MV-4-11 (cell line): ENCODE data around the gene RPGRIP1L.

Experiments
- DNase-seq: peaks from one replicate; lab custom pipeline; 2025; lab: John Stamatoyannopoulos, UW

Gene RPGRIP1L

DNA sequence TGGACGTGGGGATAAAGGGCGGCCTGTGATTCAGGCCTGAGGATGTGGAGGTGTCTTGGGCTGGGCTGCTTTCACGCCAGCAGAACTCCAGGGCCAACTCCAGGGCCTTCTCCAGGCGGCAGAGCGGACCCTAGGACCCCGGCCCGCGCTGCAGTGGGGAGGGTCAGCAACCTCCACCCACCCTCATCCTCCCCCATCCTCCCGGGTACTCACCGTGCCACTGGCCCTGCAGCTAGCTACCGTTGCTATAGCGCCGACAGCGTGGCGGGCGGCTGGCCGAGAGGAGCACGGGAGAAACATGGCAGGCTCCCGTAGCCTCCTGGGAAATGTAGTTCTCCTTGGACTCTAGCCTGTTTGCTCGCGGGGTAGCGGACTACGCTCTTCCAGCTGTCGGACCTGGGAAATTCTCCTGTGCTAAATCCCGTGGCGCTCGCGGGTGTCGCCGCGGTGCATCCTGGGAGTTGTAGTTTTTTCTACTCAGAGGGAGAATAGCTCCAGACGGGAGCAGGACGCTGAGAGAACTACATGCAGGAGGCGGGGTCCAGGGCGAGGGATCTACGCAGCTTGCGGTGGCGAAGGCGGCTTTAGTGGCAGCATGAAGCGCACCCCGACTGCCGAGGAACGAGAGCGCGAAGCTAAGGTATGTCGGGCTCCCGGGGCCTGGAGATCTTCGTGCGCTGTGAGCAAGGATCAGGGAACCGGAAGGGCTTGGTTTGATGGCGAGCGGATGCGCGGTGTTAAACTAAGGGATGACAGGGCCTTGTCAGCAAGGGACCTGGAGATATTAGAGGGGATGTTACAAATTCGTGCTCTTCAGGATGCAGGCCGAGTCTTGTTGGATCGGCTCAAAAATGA, at the start of gene RPGRIP1L, which contains the start of gene FTO:
RPGRIP1L (minus strand) TSS at position 270 of the 855 bp plus-strand sequence. CDS start 3,136 bp downstream, outside the sequence.
FTO (plus strand) TSS at position 567 of the 855 bp plus-strand sequence.
- DNase-seq: peak; percentile 99

DNA sequence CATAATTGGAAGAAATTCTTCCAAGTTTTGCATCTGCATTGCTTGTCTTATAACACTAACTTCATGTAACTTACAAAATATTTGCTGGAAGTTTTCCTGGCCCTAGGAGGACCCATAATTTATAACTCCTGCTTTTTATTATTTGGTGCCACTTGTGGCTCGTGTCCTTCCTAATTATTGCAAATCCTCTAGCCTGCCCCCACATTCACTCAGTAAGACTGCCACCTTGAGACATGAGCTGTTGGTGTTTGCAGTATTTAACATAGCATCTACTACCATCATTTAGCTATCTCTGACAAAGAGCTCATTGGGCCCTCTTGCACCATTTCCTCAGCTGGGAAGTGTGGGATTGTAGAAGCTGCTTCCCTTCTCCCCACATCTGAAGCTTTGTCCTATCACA, 49.8 kb upstream of the RPGRIP1L start:
- DNase-seq: no peak

DNA sequence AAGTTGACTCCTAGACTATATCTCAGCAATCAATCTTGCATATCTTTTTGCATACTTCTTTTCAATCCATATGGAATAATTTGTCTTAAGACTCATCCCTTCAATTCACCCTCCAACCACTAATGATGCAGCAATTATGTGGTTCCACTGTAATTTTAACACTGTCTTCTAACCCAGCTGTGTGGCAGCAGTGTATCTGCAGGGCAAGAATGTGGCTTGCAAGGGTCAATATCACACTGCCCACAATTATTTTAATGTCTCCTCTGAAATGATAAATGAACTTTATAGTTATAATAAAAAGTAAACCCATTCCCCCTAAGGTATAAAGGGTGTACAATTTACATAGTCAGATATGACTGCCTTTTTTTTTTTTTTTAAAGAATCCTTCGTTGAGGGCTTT, 48.9 kb upstream of the RPGRIP1L start:
- no peak for DNase-seq

DNA sequence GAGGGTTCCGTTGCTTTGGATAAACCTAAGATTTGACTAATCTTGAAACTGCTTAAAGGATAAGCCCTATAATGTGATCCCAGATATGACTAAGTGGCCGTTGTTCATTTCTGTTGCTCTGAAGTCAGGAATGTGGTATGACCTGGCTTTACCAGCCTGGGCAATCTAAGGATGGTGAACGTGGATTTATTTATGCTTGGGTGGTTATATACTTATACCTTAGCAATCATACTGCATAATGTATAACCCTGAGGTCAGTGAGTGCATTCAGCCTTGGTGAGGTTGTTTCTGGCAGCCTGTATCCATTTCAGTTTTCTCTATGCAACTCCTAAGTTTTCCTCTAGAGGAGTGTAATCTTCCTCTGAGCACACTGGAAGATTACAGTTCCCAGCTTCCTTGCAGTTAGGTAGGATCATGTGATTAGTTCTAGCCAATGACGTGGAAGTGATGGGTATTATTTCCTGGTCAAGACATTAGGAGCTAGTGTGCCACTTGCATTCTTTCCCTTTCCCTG, 42.2 kb upstream of the RPGRIP1L start:
- no peak for DNase-seq

DNA sequence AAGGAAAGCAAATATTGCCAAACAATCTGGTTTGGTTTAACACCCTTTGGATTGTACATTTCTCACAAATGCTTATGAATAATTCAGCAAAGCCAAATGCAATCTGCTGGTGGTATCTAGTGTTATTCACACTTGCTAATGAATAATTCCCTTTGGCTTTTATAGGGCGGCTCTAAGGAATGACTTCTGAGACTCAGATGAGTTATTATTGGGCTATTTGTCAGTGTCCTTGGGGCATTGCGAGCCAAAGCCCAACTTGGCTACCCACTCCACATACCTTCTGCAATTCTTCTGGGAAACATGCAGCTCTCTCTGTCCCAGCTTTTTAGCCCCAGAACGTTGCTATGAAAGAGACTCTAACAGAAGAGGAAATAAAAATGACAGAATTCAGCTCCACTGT, 41.4 kb upstream of the RPGRIP1L start:
- no peak for DNase-seq

DNA sequence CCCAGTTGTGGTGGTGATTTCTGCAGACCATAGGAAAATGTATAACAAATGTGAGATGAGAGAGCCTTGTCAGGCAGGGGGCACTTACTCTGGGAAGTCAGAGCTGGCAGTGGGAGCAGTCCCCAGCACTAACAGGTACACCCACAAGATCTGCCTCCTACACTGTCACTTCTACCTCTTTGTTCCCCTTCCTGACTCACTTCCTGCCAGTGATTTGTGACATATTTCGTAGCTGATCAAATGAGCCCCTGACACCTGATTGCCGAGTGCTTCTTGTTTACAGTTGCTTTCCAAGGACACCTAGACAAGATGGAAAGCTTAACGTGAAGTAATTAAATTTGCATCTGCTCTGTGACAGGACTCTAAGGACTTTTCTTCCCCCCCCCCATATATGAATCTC, 40.8 kb upstream of the RPGRIP1L start:
- no peak for DNase-seq

DNA sequence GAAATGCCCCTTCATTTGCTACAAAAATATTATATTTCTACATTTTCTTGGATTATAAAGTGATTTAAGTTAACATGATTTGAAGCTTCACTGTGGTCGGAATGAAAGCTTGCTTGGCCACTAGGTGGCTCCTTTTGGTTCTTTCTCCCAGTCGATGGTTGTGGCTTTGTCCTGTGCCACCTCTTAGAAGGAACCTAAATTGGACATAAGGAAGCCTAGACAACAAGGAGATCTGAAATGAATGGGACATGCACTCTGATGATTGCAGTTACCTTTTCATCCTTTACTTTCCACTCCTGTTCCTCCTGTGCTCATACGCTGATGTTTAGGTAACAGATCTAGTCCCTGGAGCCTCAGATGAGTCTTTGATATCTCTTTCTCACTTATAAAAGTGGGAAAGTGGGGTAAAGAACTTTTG, 39.5 kb upstream of the RPGRIP1L start:
- peak; percentile 22 for DNase-seq

DNA sequence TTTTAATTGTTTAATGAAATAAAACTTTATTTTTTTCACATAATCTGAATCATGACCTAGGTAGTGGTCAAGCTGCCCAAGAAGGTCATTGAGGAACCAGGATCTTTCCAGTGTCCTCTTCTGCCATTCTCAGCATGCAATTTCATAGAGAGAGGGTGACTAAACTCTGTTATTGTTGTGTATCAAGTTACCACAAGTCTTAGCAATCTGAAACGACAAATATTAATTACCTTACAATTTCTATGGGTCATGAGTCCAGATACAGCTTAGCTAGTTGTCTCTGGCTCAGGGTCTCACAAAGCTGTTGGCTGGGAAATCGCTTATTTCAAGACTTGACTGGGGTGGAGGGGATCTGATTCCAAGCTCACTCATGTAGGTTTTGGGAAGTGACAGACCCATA, 37.9 kb upstream of the RPGRIP1L start:
- no peak for DNase-seq

DNA sequence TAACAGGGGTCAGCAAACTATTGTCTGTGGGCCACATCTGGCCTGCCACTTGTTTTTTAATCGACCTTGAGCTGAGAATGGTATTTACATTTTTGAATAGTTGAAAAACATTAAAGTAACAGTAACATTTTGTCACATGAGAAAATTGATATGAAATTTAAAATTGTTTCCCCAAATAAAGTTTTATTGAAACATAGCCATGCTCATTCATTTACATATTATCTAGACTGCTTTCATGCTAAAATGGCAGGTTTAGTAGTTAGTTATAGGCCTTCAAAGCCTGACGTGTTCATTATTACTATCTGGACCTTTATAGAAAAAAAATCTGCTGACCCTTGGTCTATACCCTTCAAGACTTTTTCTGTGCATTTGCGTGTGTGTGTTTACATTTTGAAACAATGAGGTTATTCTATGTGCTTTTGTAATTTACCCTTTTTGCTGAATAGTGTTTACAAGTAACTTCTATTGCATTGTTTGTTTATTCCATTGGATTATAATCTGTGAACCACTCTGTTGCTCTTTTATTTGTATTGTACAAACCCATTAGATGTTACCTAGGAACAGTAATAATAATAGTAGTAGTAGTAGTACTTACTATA, 37.4 kb upstream of the RPGRIP1L start:
- no peak for DNase-seq

DNA sequence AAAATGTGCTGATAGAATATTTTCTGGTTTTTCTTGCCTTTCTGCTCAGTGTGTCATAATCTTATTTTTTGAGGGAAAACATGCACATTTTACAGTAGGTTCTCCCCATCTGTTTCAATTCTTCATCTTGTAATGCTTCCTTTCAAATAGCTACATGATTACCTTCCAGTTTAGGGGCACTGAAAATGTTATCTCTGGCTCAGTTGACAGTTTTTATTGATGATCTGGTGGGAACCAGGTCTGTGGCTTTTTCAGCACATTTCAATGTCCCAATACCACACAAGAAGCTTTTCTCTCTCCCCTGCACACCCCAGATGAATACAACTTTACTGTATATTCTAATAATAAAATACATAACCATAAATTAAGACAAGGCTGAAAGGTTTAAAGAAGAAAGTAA, 36.8 kb upstream of the RPGRIP1L start:
- DNase-seq: no peak

DNA sequence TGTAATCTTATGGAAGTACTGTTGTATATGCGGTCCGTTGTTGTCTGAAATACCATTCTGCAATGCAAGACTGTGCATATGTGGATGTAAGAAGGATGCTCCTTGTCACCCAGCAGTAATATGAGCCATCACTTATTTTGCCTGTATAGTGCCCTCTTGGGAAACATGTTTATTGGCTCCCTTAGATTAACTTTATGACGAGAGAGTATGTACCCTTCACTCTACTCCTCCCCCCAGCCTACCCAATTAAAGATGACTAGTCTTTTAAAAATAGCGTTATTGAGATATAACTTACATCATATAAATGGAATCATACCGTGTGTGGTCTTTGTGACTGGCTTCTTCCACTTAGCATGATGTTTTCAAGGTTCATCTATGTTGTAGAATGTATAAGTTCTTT, 33.9 kb upstream of the RPGRIP1L start:
- no peak for DNase-seq

DNA sequence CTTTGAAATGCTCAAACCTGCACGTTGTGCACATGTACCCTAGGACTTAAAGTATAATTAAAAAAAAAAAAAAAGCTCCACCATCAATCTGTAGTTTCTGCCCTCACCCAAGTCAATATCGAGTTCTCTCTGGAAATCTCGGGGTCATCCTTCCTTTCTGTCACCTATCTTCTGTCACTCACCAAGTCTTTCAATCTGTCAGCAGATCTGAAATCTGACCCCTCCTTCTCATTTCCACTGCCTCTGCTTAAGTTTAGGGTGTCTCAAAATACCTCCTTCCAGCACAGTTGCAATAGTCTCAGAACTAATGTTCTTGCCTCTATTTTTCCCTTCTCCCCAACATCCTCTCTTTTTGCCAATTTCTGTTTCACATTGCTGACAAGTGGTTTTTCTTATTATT, 32.6 kb upstream of the RPGRIP1L start:
- DNase-seq: no peak

DNA sequence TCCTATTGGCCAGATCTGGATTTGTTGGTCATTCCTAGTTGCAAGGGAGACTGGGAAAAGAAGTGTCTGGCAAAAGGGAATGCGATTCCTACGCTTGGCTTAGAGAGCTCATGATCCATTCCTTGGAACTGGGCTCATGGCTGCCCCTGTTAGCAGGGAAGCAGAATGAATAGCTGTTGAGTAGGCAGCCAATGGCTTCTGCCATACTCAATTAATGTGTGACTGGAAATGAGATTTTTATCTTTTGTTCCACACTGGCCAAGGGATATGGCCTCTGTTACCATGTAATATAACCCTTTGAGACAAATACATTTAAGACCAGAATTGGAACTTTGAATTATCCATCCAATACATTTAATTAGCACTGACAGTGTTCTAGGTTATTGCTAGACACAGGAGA, 31.2 kb upstream of the RPGRIP1L start:
- DNase-seq: no peak

DNA sequence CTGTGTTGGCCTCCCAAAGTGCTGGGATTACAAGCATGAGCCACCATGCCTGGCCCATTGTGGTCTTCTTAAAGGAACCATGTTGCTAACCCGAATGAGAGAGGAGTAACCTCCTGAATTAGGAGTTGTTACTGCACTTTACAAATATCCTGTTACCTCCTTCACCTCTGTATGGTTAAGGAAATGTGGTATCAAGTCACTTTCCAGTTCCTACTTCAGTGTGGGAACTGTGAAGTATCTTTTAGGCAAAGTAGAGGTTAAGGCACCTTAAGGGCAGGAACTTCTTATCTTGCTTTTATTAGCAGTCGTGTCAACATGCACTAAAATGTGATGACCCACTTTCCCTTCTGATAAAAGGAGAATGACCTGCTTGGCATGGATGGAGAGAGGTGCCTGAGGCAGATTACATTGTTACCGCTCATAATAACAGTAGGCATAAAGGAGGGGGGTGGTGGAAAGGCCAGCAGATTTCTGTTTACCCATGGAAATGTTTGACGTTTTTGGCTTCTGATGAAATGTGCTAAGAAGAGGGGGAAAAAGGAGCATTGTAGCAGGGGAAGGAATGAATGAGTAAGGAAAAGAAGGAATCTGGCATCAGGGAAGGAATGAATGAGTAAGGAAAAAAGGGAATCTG, 28.8 kb upstream of the RPGRIP1L start:
- no peak for DNase-seq

DNA sequence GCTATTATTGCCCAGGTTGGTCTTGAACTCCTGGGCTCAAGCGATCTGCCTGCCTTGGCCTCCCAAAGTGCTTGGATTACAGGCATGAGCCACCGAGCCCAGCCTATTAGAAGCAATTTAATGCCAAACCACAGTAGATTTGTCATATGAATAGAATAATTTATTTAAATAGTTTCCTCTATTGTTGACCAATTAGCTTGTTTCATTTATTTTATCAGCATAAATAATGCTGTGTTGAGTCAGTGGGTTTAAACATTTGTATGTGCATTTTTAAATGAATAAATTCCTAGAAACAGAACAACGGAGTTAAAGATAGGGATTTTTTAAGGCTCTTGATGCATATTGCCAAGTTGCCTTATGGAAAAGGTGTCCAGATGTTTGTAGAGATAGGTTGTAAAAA, 27.0 kb upstream of the RPGRIP1L start:
- DNase-seq: no peak

DNA sequence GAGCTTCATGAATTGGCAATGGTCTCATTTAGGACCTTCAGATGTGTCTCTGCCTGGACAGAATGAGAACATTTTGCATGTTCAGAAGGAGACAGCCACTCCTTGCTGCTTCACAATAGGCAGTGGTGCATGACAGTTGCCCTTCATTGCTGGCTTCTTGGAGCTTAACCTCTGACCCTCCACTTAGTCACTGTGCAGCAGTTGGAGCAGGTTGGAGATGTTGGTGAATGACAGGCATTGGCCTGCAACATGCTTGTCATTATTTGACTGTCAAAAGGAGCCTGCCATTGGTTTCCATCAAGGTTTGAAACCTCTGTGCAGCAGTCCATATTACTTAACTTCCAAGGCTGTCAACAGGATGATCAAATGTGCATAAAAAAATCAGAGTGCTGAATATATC, 23.0 kb upstream of the RPGRIP1L start:
- DNase-seq: no peak

DNA sequence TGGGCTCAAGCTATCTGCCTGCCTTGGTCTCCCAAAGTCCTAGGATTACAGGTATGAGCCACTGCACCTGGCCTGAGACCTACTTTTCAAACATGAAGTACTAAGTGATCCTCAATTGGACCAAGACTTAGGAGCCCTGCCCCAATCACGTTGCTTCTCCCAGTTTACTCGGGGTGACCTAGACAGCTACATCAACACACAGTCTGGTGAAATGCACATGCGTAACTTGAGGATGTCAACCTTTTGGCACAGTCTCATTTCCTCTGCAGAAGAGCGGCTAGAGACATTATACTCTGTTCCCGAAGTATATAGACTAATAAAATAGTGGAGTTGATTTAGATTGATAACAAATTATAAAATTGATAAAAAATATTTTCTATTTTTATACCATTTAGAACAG, 17.4 kb upstream of the RPGRIP1L start:
- DNase-seq: no peak

DNA sequence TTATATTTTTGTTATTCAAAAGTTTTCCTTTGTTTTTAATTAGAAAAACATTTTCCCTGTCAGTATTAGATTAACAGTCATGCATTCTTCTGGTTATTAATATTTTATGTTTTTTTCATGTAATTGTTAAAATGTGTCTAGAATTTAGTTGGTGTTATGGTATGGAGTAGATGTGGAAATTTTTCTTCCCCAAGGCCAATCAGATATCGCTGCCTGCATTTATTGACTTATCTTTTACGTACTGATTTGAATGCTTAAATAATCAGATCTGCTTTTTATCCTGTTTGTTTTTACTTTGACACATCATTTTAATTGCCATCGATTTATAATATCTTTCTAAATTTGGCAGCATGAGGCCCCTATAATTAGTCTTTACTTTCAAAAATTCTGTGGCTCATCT, 13.9 kb upstream of the RPGRIP1L start:
- DNase-seq: no peak

DNA sequence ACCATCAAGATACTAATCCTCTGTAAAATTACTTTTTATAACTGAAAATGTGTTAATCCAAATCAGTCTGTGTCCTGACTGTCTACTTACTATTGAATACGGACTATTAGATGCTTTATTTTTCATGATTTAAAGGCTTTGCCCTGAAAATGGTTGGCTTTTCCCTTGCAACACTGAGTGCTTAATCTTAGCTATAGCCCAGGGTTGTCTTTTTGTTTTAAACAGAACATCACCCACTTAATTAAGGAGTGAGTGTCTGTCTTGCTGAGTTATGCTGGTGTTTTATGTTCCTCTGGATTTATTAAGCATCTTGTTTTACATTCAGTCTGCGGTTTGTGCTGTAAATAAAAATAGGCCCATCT, 11.3 kb upstream of the RPGRIP1L start:
- no peak for DNase-seq

DNA sequence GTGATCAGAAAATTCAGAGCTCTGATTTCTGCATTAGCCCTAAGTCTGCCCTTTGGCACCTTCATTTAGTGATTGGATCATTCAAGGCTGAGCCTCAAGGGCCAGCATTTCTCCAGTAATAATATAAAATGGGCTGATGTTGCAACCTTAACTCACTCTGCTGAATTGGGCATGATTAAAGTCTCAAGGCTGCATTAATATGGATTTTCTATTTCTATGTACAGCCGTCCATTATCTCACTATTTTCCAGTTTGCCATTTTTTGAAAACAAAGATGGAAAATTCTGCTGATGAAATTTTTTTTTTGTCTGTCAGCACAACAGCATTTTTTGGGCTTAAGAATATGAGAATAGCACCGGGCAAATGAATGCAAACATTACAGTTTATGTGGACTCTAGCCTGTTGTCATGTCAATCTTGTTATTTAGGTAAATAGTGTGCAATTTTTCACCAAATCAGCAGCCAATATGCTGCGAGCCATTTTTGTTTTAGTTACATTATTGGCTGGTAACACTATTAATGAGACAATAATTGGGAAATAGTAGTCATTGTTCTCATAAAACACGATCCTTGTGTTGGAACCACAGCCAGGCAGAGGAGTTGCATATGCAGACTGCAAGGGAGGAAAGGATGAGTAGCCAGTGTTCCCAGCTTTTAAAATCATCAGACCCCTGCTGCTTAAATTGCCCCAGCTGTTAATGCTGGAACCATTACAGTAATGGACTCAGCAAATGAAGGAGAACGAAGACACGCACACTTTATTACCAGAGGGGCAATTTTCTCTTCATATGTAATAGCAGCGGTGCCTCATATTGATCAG, 10.8 kb upstream of the RPGRIP1L start:
- DNase-seq: no peak

DNA sequence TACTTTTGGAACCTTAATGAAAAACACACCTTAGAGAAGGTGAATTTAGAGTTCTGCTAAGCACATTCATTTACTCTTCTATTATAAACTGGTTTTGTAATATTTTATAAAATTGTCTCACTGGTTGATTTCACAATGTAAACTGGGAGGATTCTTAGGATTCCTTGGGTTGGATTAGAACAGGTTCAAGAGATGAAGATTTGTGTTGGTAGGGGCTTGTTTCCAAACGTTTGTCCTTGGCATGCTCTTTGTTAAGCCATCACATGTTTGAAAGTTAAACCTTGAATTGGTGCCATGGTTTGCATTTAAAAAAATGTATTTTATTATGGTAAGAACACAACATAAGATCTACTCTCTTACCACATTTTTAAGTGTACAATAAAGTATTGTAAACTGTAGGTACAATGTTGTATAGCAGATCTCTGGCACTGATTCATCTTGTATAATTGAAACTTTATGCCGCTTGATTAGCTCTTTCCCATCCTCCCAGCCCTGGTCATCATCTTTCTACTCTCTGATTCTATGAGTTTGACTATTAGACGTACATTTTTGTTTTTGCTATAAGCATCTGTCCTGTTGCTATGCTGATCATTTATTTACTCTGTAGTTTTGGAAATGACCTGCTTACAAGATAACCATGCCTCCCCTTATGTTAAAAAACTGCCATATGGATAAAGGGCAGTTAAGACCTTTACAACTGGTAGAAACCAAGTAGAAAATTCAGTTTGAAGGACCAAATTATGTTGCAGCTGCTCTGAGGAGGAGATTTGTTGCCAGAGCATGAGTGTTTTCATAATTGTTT, 9.9 kb upstream of the RPGRIP1L start:
- DNase-seq: no peak
